ENCODE data around the gene PPARG. TPM values are rescaled to one million over a fixed set of nuclear protein-coding genes. Genes with fewer than 3 reads are reported as not detected.

Gene PPARG
- total RNA-seq, 1 donor from 2014 or later: 4.4 TPM

- Mint-ChIP-seq H3K36me3 (ENCODE audit: unreplicated experiment) (no peaks in the 10 kb centered on the region), H3K4me1 (ENCODE audit: unreplicated experiment) (no peaks in the 10 kb centered on the region), H3K4me3 (ENCODE audit: unreplicated experiment) (no peak overlapping the region), H3K9me3 (ENCODE audit: unreplicated experiment) (no peaks in the 10 kb centered on the region), H3K27ac (ENCODE audit: unreplicated experiment) (no peak overlapping the region), H3K27me3 (ENCODE audit: unreplicated experiment) (peaks cover 35% of the 10 kb centered on the region)
- DNase-seq (ENCODE audit: extremely low spot score, unreplicated experiment): no peak
- TF ChIP-seq CTCF (IDR thresholded peaks at IDR 0.05): no peak
Measured at GRCh38 chr3:12393894-12394293, 105.0 kb downstream of the PPARG start.

- H3K27me3 Mint-ChIP-seq (ENCODE audit: unreplicated experiment): peaks cover 32% of the 10 kb centered on the region
- TF ChIP-seq CTCF (IDR thresholded peaks at IDR 0.05): no peak
- DNase-seq (ENCODE audit: extremely low spot score, unreplicated experiment): no peak
- H3K27ac Mint-ChIP-seq (ENCODE audit: unreplicated experiment): no peak overlapping the region
- H3K4me1 Mint-ChIP-seq (ENCODE audit: unreplicated experiment): no peaks in the 10 kb centered on the region
- H3K4me3 Mint-ChIP-seq (ENCODE audit: unreplicated experiment): no peak overlapping the region
- no peaks in the 10 kb centered on the region for H3K9me3 Mint-ChIP-seq (ENCODE audit: unreplicated experiment)
- H3K36me3 Mint-ChIP-seq (ENCODE audit: unreplicated experiment): no peaks in the 10 kb centered on the region
Measured at GRCh38 chr3:12394569-12395271, 105.8 kb downstream of the PPARG start.

DNA sequence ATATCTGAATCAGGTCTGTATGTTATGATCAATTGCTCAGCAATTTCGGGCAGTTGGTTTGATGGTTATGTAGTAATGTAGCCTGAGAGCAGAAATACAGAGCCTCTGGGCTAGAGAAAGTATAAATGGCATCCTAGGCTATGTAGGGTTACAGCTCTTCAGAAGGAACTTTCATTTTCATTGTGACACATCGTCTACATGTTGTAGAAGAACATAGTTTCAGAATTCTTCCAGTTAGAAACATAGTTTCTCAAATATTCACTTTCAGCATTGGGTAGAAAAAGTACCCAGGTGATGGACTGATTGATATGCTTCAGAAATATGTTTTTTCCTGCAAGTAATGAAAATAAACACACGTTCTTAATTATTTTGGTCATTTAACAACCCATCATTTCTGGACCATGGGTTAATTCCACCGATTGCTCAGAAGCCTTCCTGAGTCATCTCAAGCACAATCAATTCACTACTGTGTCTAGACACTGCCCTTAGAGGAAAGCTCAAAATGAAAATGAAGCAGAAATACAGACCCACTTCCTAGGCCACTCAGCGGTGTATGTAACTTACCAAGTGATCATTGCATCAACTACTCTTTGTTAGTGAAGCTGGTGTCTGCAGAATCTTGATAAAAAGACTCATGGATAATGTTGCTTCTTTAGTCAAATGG lies 106.6 kb downstream of the PPARG start:
- no peaks in the 10 kb centered on the region for H3K36me3 Mint-ChIP-seq (ENCODE audit: unreplicated experiment)
- TF ChIP-seq CTCF (IDR thresholded peaks at IDR 0.05): no peak
- no peak overlapping the region for H3K27ac Mint-ChIP-seq (ENCODE audit: unreplicated experiment)
- H3K4me1 Mint-ChIP-seq (ENCODE audit: unreplicated experiment): peaks cover 1% of the 10 kb centered on the region
- H3K4me3 Mint-ChIP-seq (ENCODE audit: unreplicated experiment): no peak overlapping the region
- H3K9me3 Mint-ChIP-seq (ENCODE audit: unreplicated experiment): no peaks in the 10 kb centered on the region
- DNase-seq (ENCODE audit: extremely low spot score, unreplicated experiment): no peak
- H3K27me3 Mint-ChIP-seq (ENCODE audit: unreplicated experiment): peaks cover 32% of the 10 kb centered on the region

GRCh38 chr3:12396471-12396870 lies 107.6 kb downstream of the PPARG start:
- peaks cover 25% of the 10 kb centered on the region for H3K27me3 Mint-ChIP-seq (ENCODE audit: unreplicated experiment)
- TF ChIP-seq CTCF (IDR thresholded peaks at IDR 0.05): no peak
- H3K4me3 Mint-ChIP-seq (ENCODE audit: unreplicated experiment): no peak overlapping the region
- no peak overlapping the region for H3K27ac Mint-ChIP-seq (ENCODE audit: unreplicated experiment)
- peaks cover 8% of the 10 kb centered on the region for H3K4me1 Mint-ChIP-seq (ENCODE audit: unreplicated experiment)
- no peak for DNase-seq (ENCODE audit: extremely low spot score, unreplicated experiment)
- H3K36me3 Mint-ChIP-seq (ENCODE audit: unreplicated experiment): no peaks in the 10 kb centered on the region
- H3K9me3 Mint-ChIP-seq (ENCODE audit: unreplicated experiment): no peaks in the 10 kb centered on the region

DNA sequence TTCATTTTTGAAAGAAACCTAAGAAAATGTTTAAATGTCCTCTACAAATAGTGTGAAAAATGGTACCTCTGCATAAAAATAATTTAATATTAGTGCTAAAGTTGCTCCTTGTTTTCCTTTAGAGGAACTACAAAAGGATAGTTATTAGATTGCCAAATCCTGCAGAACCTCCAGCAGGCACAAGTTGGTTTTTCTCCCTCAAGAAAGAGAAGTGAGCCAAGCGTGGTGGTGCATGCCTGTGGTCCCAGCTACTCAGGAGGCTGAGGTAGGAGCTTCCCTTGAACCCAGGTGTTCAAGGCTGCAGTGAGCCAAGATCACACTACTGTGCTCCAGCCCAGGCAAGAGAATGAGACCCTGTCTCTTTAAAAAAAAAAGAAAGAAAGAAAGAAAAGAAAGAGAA lies 110.4 kb downstream of the PPARG start:
- peaks cover 8% of the 10 kb centered on the region for H3K4me1 Mint-ChIP-seq (ENCODE audit: unreplicated experiment)
- no peaks in the 10 kb centered on the region for H3K9me3 Mint-ChIP-seq (ENCODE audit: unreplicated experiment)
- no peak overlapping the region for H3K4me3 Mint-ChIP-seq (ENCODE audit: unreplicated experiment)
- no peaks in the 10 kb centered on the region for H3K36me3 Mint-ChIP-seq (ENCODE audit: unreplicated experiment)
- TF ChIP-seq CTCF (IDR thresholded peaks at IDR 0.05): no peak
- H3K27ac Mint-ChIP-seq (ENCODE audit: unreplicated experiment): no peak overlapping the region
- DNase-seq (ENCODE audit: extremely low spot score, unreplicated experiment): no peak
- peaks cover 17% of the 10 kb centered on the region for H3K27me3 Mint-ChIP-seq (ENCODE audit: unreplicated experiment)

Data from osteocyte (in vitro differentiated cells).